GM18505 (cell line): ENCODE results near the gene NAGLU.

Experiments used
- ATAC-seq: cut with Tn5 transposase; IDR thresholded peaks from one replicate; pipeline ENCODE4 v1.9.1; 2021; ENCODE audit not compliant: unreplicated experiment
- POLR2A ChIP-seq: IDR thresholded peaks from 4 replicates; pipeline ENCODE4 v1.6.1; 2011; ENCODE audit warnings: borderline replicate concordance; ENCODE audit not compliant: insufficient read depth, insufficient read length; ENCODE audit errors: extremely low read depth

The NAGLU gene

GRCh38 chr17:42514867-42515266 lies 21.2 kb upstream of the NAGLU start:
- ATAC-seq: no peak
- no peak for TF ChIP-seq POLR2A

GRCh38 chr17:42517516-42517915 lies 18.5 kb upstream of the NAGLU start:
- TF ChIP-seq POLR2A: no peak

GRCh38 chr17:42518046-42518754 lies 17.8 kb upstream of the NAGLU start:
- TF ChIP-seq POLR2A: no peak
- no peak for ATAC-seq

More at GRCh38 chr17:42517516-42517915, 18.5 kb upstream of the NAGLU start:
- no peak for ATAC-seq

- ATAC-seq: no peak
- TF ChIP-seq POLR2A: no peak
Measured at GRCh38 chr17:42518755-42519545, 17.1 kb upstream of the NAGLU start.

- TF ChIP-seq POLR2A: no peak
- no peak for ATAC-seq
Measured at GRCh38 chr17:42519546-42520491, 16.2 kb upstream of the NAGLU start.

GRCh38 chr17:42520540-42520951 lies 15.5 kb upstream of the NAGLU start:
- ATAC-seq: no peak
- no peak for TF ChIP-seq POLR2A

GRCh38 chr17:42521036-42521435 lies 15.0 kb upstream of the NAGLU start:
- TF ChIP-seq POLR2A: no peak
- ATAC-seq: no peak

GRCh38 chr17:42521666-42522262 lies 14.3 kb upstream of the NAGLU start:
- no peak for ATAC-seq
- no peak for TF ChIP-seq POLR2A

GRCh38 chr17:42522263-42522790 lies 13.7 kb upstream of the NAGLU start:
- ATAC-seq: no peak
- no peak for TF ChIP-seq POLR2A

- no peak for ATAC-seq
- TF ChIP-seq POLR2A: no peak
Measured at GRCh38 chr17:42522798-42523278, 13.2 kb upstream of the NAGLU start.

- no peak for ATAC-seq
Measured at GRCh38 chr17:42525221-42525620, 10.8 kb upstream of the NAGLU start.

GRCh38 chr17:42526031-42526444 lies 10.0 kb upstream of the NAGLU start:
- no peak for ATAC-seq
- no peak for TF ChIP-seq POLR2A

More at GRCh38 chr17:42525221-42525620, 10.8 kb upstream of the NAGLU start:
- TF ChIP-seq POLR2A: no peak
